T-helper 9 cell (primary cell): ENCODE data around the gene GPRIN3.
A peak's percentile ranks its signal among the peaks of the same experiment; 100 is the strongest.
"Not testable (repeated sequence)": the region's sequence is repeated elsewhere in the genome, so short reads cannot be mapped to it uniquely, and the experiment has no call there.

ENCODE experiments used
- DNase-seq: peaks from one replicate; pipeline ENCODE4 v3.0.0-alpha.2; 2020

Gene GPRIN3

GRCh38 chr4:89288430-89288829, 19.2 kb downstream of the GPRIN3 start:
- no peak for DNase-seq

- DNase-seq = no peak
These were observed 19.7 kb downstream of the GPRIN3 start for GRCh38 chr4:89287945-89288344.

GRCh38 chr4:89285745-89286144, 21.9 kb downstream of the GPRIN3 start:
- no peak for DNase-seq

GRCh38 chr4:89284828-89285227, 22.8 kb downstream of the GPRIN3 start:
- no peak for DNase-seq

- no peak for DNase-seq
These were observed 23.6 kb downstream of the GPRIN3 start for GRCh38 chr4:89284020-89284424.

GRCh38 chr4:89283226-89284009, 24.2 kb downstream of the GPRIN3 start:
- DNase-seq = peak; percentile 24

- no peak for DNase-seq
These were observed 28.2 kb downstream of the GPRIN3 start for GRCh38 chr4:89279385-89279784.

- DNase-seq = no peak
These were observed 30.2 kb downstream of the GPRIN3 start for GRCh38 chr4:89277412-89277811.

- DNase-seq = no peak
These were observed 31.3 kb downstream of the GPRIN3 start for GRCh38 chr4:89276296-89276695.

GRCh38 chr4:89275587-89275986, 32.0 kb downstream of the GPRIN3 start:
- no peak for DNase-seq

GRCh38 chr4:89273741-89274141, 33.9 kb downstream of the GPRIN3 start:
- DNase-seq = no peak

- no peak for DNase-seq
These were observed 36.8 kb downstream of the GPRIN3 start for GRCh38 chr4:89270792-89271191.

GRCh38 chr4:89269121-89269666, 38.4 kb downstream of the GPRIN3 start:
- DNase-seq = no peak

GRCh38 chr4:89268679-89269078, 38.9 kb downstream of the GPRIN3 start:
- no peak for DNase-seq

- DNase-seq = no peak
These were observed 39.8 kb downstream of the GPRIN3 start for GRCh38 chr4:89267846-89268245.

- no peak for DNase-seq
These were observed 40.2 kb downstream of the GPRIN3 start for GRCh38 chr4:89267392-89267791.

GRCh38 chr4:89266128-89266527, 41.5 kb downstream of the GPRIN3 start:
- DNase-seq = no peak

- no peak for DNase-seq
These were observed 44.3 kb downstream of the GPRIN3 start for GRCh38 chr4:89263265-89263664.

GRCh38 chr4:89259301-89260028, 48.1 kb downstream of the GPRIN3 start:
- no peak for DNase-seq

GRCh38 chr4:89258506-89258905, 49.1 kb downstream of the GPRIN3 start:
- DNase-seq = no peak

- no peak for DNase-seq
These were observed 50.2 kb downstream of the GPRIN3 start for GRCh38 chr4:89257376-89257775.

- no peak for DNase-seq
These were observed 51.3 kb downstream of the GPRIN3 start for GRCh38 chr4:89256203-89256800.

- peak; percentile 19 for DNase-seq
These were observed 52.8 kb downstream of the GPRIN3 start for GRCh38 chr4:89254847-89255246.

GRCh38 chr4:89254347-89254746, 53.3 kb downstream of the GPRIN3 start:
- DNase-seq = not testable (repeated sequence)
